Activated T-cell treated with anti-CD3 and anti-CD28 coated beads for 4 hours (primary cell): ENCODE measurements around the gene CRYL1.

ENCODE experiments used
- DNase-seq: peaks from one replicate; pipeline ENCODE4 v3.0.0-alpha.2; 2020

Gene CRYL1

GRCh38 chr13:20526664-20527063 lies 1.0 kb upstream of the CRYL1 start:
- no peak for DNase-seq

GRCh38 chr13:20525144-20525600 lies 485 bp downstream of the CRYL1 start:
- no peak for DNase-seq

- no peak for DNase-seq
These were observed 4.1 kb downstream of the CRYL1 start for GRCh38 chr13:20521364-20522115.

GRCh38 chr13:20519875-20520274 lies 5.8 kb downstream of the CRYL1 start:
- no peak for DNase-seq

- no peak for DNase-seq
These were observed 7.0 kb downstream of the CRYL1 start for GRCh38 chr13:20518660-20519100.

- no peak for DNase-seq
These were observed 10.8 kb downstream of the CRYL1 start for GRCh38 chr13:20514866-20515265.

- no peak for DNase-seq
These were observed 12.1 kb downstream of the CRYL1 start for GRCh38 chr13:20513466-20513995.

- DNase-seq: no peak
These were observed 13.5 kb downstream of the CRYL1 start for GRCh38 chr13:20512042-20512683.

GRCh38 chr13:20506696-20507095 lies 19.0 kb downstream of the CRYL1 start:
- no peak for DNase-seq

GRCh38 chr13:20505405-20506366 lies 20.0 kb downstream of the CRYL1 start:
- no peak for DNase-seq

GRCh38 chr13:20503088-20504083 lies 22.3 kb downstream of the CRYL1 start:
- no peak for DNase-seq

GRCh38 chr13:20501592-20501991 lies 24.1 kb downstream of the CRYL1 start:
- no peak for DNase-seq

- DNase-seq: no peak
These were observed 24.5 kb downstream of the CRYL1 start for GRCh38 chr13:20501120-20501519.

- DNase-seq: no peak
These were observed 25.7 kb downstream of the CRYL1 start for GRCh38 chr13:20499986-20500385.

GRCh38 chr13:20498659-20499058 lies 27.0 kb downstream of the CRYL1 start:
- no peak for DNase-seq

GRCh38 chr13:20498129-20498528 lies 27.5 kb downstream of the CRYL1 start:
- no peak for DNase-seq

- DNase-seq: no peak
These were observed 28.5 kb downstream of the CRYL1 start for GRCh38 chr13:20497006-20497775.

GRCh38 chr13:20495087-20496023 lies 30.3 kb downstream of the CRYL1 start:
- peak; percentile 54 for DNase-seq

- DNase-seq: no peak
These were observed 31.0 kb downstream of the CRYL1 start for GRCh38 chr13:20494656-20495055.

GRCh38 chr13:20492641-20493040 lies 33.0 kb downstream of the CRYL1 start:
- peak; percentile 31 for DNase-seq
